HG03135 (cell line): Measurements from ENCODE around the gene BTN2A1.
"Not testable (repeated sequence)": the region's sequence is repeated elsewhere in the genome, so short reads cannot be mapped to it uniquely, and the experiment has no call there.

Source experiments
- ATAC-seq: cut with Tn5 transposase; IDR thresholded peaks from one replicate; pipeline ENCODE4 v1.9.1; 2021; ENCODE audit warnings: mild to moderate bottlenecking, moderate library complexity; ENCODE audit not compliant: unreplicated experiment

BTN2A1 gene

GRCh38 chr6:26432627-26433201 lies 25.0 kb upstream of the BTN2A1 start:
- ATAC-seq: no peak

GRCh38 chr6:26433680-26434079 lies 24.1 kb upstream of the BTN2A1 start:
- ATAC-seq: not testable (repeated sequence)

- ATAC-seq: no peak
Measured at GRCh38 chr6:26436018-26436417, 21.7 kb upstream of the BTN2A1 start.

GRCh38 chr6:26437550-26437949 lies 20.2 kb upstream of the BTN2A1 start:
- no peak for ATAC-seq

GRCh38 chr6:26438000-26438399 lies 19.8 kb upstream of the BTN2A1 start:
- no peak for ATAC-seq

GRCh38 chr6:26439151-26440125 lies 18.3 kb upstream of the BTN2A1 start:
- no peak for ATAC-seq

GRCh38 chr6:26440977-26441358 lies 16.8 kb upstream of the BTN2A1 start:
- no peak for ATAC-seq

- no peak for ATAC-seq
Measured at GRCh38 chr6:26441977-26442376, 15.8 kb upstream of the BTN2A1 start.

GRCh38 chr6:26445934-26446667 lies 11.7 kb upstream of the BTN2A1 start:
- ATAC-seq: peak; percentile 56

- ATAC-seq: no peak
Measured at GRCh38 chr6:26447257-26447656, 10.5 kb upstream of the BTN2A1 start.

- no peak for ATAC-seq
Measured at GRCh38 chr6:26450240-26450639, 7.5 kb upstream of the BTN2A1 start.

- ATAC-seq: no peak
Measured at GRCh38 chr6:26452631-26453235, 5.0 kb upstream of the BTN2A1 start.

GRCh38 chr6:26454631-26455030 lies 3.1 kb upstream of the BTN2A1 start:
- ATAC-seq: no peak

GRCh38 chr6:26455357-26455970 lies 2.3 kb upstream of the BTN2A1 start:
- ATAC-seq: no peak

- ATAC-seq: peak; percentile 33
Measured at GRCh38 chr6:26457264-26457805, 420 bp upstream of the BTN2A1 start.

- no peak for ATAC-seq
Measured at GRCh38 chr6:26459023-26459810, 1.5 kb downstream of the BTN2A1 start.

- not testable (repeated sequence) for ATAC-seq
Measured at GRCh38 chr6:26461353-26461752, 3.6 kb downstream of the BTN2A1 start.

- no peak for ATAC-seq
Measured at GRCh38 chr6:26464014-26464413, 6.3 kb downstream of the BTN2A1 start.

- no peak for ATAC-seq
Measured at GRCh38 chr6:26464416-26465131, 6.8 kb downstream of the BTN2A1 start.
